Lower leg skin (tissue), 4 donors: ENCODE data around the gene MCMBP. TPM values are rescaled to one million over a fixed set of nuclear protein-coding genes. Genes with fewer than 3 reads are reported as not detected.

Experiments
- DNase-seq, 2 donors: peaks; one replicate each; pipeline ENCODE4 v3.0.0-alpha.2; 2019; ENCODE audit warnings: low spot score in 2 of 2
- H3K4me3 ChIP-seq: fragments of 200-600 bp; sonication (generic); 2 replicates; pipeline ENCODE4 v1.5.1; 2017; ENCODE audit warnings: mild to moderate bottlenecking, low read depth; ENCODE audit not compliant: poor library complexity, severe bottlenecking
- POLR2A ChIP-seq, 2 donors: fragments of 450-650 bp; IDR thresholded peaks; one replicate each; pipeline ENCODE4 v1.6.1; 2016 to 2017; ENCODE audit warnings: antibody characterized with exemption in 2 of 2, mild to moderate bottlenecking in 1 of 2, moderate library complexity in 1 of 2
- WGBS, 2 donors: methylation state at CpG; one replicate each; pipeline ENCODE4 v1.1.5; 2018; 5-methylcytosine and 5-hydroxymethylcytosine counted together
- intact Hi-C: fragments of 100-400 bp; cut with DNase I; formaldehyde crosslinking; loops from one replicate; pipeline ENCODE4 v1.15.0; 2023; ENCODE audit warnings: low total_unique reads
- total RNA-seq, 4 donors: library from RNA; depleted of rRNA; stranded (reverse); fragments of >200 nt; gene quantifications; one replicate each; pipeline ENCODE4 v1.1.0, GENCODE V29; 2016
- TF ChIP-seq, protein P1 (sequence below), 3 donors: fragments of 450-650 bp; IDR thresholded peaks; one replicate each; pipeline ENCODE4 v1.5.1; 2016; ENCODE audit warnings: antibody characterized with exemption in 3 of 3, mild to moderate bottlenecking in 3 of 3, moderate library complexity in 2 of 3

The MCMBP gene
- total RNA-seq, 4 donors from 2014 or later: 48.6 to 62.5 (median 52.0) TPM

DNA sequence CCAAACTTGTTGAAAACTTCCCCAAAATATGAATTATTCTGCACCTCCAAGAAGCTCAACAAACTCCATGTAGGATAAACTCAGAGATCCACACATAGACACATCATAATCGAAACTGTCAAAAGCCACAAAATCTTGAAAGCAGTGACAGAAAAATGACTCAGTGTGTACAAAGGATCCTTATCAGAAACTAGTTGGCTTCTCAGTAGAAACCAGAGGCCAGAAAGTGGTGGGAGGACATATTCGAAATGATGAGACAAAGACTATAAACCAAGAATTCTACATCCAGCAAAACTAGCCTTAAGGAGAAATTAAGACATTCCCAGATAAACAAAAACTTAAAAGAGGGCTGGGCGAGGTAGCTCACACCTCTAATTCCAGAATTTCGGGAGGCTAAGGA, 38.5 kb downstream of the MCMBP start:
- intact Hi-C loops: no loop called here
- WGBS, 2 donors: 87 to 90% methylated on average over 4 of the region's 4 CpGs
- H3K4me3 ChIP-seq: no peak overlapping the region
- no peak for DNase-seq
- TF ChIP-seq, protein P1, sequence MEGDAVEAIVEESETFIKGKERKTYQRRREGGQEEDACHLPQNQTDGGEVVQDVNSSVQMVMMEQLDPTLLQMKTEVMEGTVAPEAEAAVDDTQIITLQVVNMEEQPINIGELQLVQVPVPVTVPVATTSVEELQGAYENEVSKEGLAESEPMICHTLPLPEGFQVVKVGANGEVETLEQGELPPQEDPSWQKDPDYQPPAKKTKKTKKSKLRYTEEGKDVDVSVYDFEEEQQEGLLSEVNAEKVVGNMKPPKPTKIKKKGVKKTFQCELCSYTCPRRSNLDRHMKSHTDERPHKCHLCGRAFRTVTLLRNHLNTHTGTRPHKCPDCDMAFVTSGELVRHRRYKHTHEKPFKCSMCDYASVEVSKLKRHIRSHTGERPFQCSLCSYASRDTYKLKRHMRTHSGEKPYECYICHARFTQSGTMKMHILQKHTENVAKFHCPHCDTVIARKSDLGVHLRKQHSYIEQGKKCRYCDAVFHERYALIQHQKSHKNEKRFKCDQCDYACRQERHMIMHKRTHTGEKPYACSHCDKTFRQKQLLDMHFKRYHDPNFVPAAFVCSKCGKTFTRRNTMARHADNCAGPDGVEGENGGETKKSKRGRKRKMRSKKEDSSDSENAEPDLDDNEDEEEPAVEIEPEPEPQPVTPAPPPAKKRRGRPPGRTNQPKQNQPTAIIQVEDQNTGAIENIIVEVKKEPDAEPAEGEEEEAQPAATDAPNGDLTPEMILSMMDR (IDR thresholded peaks at IDR 0.05): no peak
- TF ChIP-seq POLR2A (IDR thresholded peaks at IDR 0.05): no peak

- no peak for TF ChIP-seq POLR2A (IDR thresholded peaks at IDR 0.05)
- TF ChIP-seq, protein P1 (IDR thresholded peaks at IDR 0.05): no peak
- H3K4me3 ChIP-seq: no peak overlapping the region
- intact Hi-C loops: no loop called here
- DNase-seq: no peak
- 93 to 95% methylated on average over 2 of the region's 2 CpGs for WGBS, 2 donors
Observed at GRCh38 chr10:119832951-119833350, 39.7 kb downstream of the MCMBP start.

DNA sequence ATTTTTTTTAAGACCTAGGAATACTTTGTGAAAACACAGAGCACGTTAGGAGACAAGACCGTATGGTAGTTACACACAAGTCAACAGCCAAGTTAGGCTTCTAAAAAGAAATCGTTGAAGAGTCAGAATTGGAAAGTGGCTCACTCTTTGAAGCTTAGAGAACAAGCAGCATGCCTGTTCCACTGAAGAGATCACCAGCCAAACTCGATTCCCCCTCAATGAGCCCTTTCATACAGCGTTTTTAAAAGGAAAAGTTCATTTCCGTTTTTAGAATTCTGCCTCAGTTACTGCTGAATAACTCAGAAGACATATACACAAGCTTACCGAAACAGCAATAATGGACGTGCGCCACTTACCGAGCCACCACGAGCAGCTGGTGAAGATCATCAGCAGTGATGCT, 41.0 kb downstream of the MCMBP start:
- TF ChIP-seq, protein P1 (IDR thresholded peaks at IDR 0.05): no peak
- TF ChIP-seq POLR2A (IDR thresholded peaks at IDR 0.05): no peak
- DNase-seq: no peak
- WGBS, 2 donors: 84 to 89% methylated on average over 11 of the region's 11 CpGs
- no peak overlapping the region for H3K4me3 ChIP-seq
- intact Hi-C loops: no loop called here

DNA sequence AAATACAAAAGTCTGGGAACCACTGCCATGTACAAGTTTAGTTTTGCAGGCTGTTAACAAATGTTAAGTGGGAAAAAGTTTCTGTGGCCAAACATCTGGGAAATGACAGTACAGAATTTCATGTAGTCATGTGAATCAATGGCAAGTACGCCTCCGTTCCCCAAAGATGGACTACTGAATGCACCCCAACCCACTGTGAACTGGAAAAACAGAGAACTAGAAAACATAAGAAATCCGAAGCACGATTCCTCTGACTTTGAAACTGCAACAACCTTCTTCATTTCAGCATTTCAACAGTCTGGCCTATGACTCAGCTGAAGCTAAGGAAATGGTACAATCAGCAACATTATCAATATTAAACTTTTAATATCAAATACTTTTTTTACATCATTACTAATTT, 41.8 kb downstream of the MCMBP start:
- DNase-seq: no peak
- intact Hi-C loops: no loop called here
- H3K4me3 ChIP-seq: no peak overlapping the region
- 64 to 69% methylated on average over 4 of the region's 4 CpGs for WGBS, 2 donors
- TF ChIP-seq POLR2A (IDR thresholded peaks at IDR 0.05): no peak
- TF ChIP-seq, protein P1 (IDR thresholded peaks at IDR 0.05): no peak

DNA sequence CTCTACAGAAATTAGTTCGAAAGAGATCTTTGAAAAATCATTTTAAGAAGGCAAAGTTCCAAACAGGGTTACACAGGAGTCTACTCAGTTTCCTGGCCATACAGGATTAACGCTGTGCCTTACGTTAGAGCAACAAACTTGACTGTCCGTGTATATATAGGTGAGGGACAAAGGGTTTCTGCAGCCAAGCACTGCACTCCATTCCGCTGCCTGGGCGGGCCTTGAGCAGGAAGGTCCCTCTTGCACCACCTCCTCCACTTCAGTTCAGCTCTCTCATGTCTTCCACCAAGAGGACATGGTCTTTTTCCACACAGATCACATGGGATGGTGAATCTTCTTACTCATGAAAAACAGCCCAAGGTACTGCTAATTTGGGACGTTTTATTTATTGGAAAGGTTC, 43.2 kb downstream of the MCMBP start:
- intact Hi-C loops: no loop called here
- TF ChIP-seq, protein P1 (IDR thresholded peaks at IDR 0.05): no peak
- no peak for TF ChIP-seq POLR2A (IDR thresholded peaks at IDR 0.05)
- H3K4me3 ChIP-seq: no peak overlapping the region
- WGBS, 2 donors: 85 to 89% methylated on average over 7 of the region's 7 CpGs
- no peak for DNase-seq

- intact Hi-C loops: no loop called here
- no peak for TF ChIP-seq POLR2A (IDR thresholded peaks at IDR 0.05)
- TF ChIP-seq, protein P1 (IDR thresholded peaks at IDR 0.05): no peak
- H3K4me3 ChIP-seq: no peak overlapping the region
- DNase-seq: no peak
- 83 to 88% methylated on average over 4 of the region's 4 CpGs for WGBS, 2 donors
Observed at GRCh38 chr10:119827430-119827829, 45.2 kb downstream of the MCMBP start.
